T-helper 2 cell treated with Interferon-gamma antibody and Interleukin-4, amounts not matched to agents 5 μg/mL and 100 μg/mL, for 36 hours (primary cell): ENCODE measurements around the gene TYROBP.
"Not testable (repeated sequence)": the region's sequence is repeated elsewhere in the genome, so short reads cannot be mapped to it uniquely, and the experiment has no call there.

Source experiments
- DNase-seq: peaks from one replicate; pipeline ENCODE4 v3.0.0; 2021; ENCODE audit warnings: low spot score
- H3K27ac Mint-ChIP-seq: one replicate; pipeline ENCODE4 v1.8.0; 2021; ENCODE audit warnings: mild to moderate bottlenecking, mixed read lengths
- H3K27me3 Mint-ChIP-seq: one replicate; pipeline ENCODE4 v1.8.0; 2021; ENCODE audit warnings: low read depth, mixed read lengths
- H3K36me3 Mint-ChIP-seq: one replicate; pipeline ENCODE4 v1.8.0; 2021; ENCODE audit warnings: low read depth, mixed read lengths
- H3K4me1 Mint-ChIP-seq: one replicate; pipeline ENCODE4 v1.8.0; 2021; ENCODE audit warnings: low read depth, mixed read lengths
- H3K4me3 Mint-ChIP-seq: one replicate; pipeline ENCODE4 v1.8.0; 2022; ENCODE audit warnings: mild to moderate bottlenecking, moderate library complexity, mixed read lengths
- H3K9me3 Mint-ChIP-seq: one replicate; pipeline ENCODE4 v1.8.0; 2021; ENCODE audit warnings: mixed read lengths

TYROBP gene

DNA sequence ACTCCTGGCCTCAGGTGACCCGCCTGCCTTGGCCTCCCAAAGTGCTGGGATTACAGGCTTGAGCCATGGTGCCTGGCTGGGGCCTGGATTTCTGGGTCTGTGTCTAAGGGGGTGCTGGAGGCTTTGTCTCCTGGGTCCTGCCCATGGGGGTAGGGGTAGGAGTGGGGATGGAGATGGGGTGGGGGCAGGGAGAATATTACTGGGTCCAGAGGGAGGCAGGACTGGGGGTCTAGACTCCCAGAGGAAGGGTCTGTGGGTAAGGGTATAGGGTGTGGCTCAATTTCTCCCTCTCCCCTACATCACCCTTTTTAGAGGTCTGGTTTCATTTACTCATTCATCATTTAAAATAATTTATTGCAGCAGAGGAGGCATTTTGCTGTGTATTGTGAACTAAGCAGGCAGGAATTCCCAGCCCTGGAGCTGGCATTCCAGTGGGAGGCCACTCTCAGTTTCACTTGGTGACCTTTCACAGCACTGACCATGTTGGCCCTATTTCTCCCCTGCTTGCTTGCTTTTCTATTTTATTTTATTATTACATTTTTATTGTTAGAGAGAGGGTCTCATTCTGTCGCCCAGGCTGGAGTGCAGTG lies 6.9 kb downstream of the TYROBP start:
- peaks cover 28% of the 10 kb centered on the region for H3K36me3 Mint-ChIP-seq
- peaks cover 40% of the 10 kb centered on the region for H3K4me1 Mint-ChIP-seq
- H3K4me3 Mint-ChIP-seq: peak overlapping the region; percentile 89
- peak overlapping the region; percentile 96 for H3K27ac Mint-ChIP-seq
- DNase-seq: no peak
- H3K27me3 Mint-ChIP-seq: no peaks in the 10 kb centered on the region
- no peaks in the 10 kb centered on the region for H3K9me3 Mint-ChIP-seq

DNA sequence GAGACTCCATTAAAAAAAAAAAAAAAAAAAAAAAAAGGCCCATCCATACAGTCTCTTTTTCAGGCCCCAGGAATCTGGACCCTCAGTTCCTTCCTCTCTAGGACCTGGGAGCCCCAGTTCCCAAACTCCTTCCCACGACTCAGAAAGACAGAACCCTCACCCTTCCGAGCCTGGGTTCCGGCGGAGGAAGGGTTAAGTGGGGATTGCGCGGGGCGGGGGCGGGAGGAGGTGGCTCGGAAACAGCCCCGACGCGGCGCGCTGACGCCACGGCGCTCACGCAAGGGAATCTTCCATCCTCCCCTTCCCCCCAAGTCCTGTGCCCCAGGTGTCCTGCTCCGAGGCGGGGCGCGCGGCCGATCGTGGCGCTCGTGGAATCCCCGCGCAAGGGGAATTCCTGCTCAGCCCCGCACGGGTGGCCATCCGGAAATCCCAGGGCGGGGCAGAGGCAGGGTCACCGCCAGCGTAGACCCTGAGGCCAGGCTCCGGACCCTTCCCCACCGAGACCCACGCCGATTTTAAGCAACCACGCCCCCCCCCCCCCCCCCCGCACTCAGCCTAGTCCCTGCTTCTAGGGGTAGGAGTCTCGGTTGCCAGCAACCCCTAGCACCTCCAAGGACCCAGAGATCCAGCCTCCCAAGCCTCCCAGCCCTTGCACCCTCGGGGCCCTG lies 8.4 kb downstream of the TYROBP start:
- no peaks in the 10 kb centered on the region for H3K9me3 Mint-ChIP-seq
- peak overlapping the region; percentile 99 for H3K27ac Mint-ChIP-seq
- H3K4me3 Mint-ChIP-seq: peak overlapping the region; percentile 89
- DNase-seq: peak; percentile 86
- peaks cover 34% of the 10 kb centered on the region for H3K4me1 Mint-ChIP-seq
- no peaks in the 10 kb centered on the region for H3K27me3 Mint-ChIP-seq
- peaks cover 37% of the 10 kb centered on the region for H3K36me3 Mint-ChIP-seq

DNA sequence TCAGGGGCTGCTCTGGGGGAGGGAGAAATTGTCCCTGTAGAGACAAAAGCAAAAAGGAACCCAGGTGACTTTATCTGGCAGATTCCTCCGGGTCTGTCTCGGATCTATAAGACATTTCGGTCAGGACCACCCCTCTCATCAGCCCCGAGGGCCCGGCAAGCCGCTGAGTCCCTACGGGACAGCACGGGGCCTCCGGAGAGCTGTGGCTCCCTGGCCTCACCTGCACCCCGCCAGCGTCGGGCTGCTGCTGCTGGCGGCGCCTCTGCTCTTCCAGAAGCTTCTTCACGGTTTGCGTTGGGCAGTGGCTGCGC lies 9.6 kb downstream of the TYROBP start:
- H3K27ac Mint-ChIP-seq: peak overlapping the region; percentile 99
- H3K4me1 Mint-ChIP-seq: peaks cover 24% of the 10 kb centered on the region
- peak overlapping the region; percentile 89 for H3K4me3 Mint-ChIP-seq
- no peaks in the 10 kb centered on the region for H3K9me3 Mint-ChIP-seq
- peaks cover 35% of the 10 kb centered on the region for H3K36me3 Mint-ChIP-seq
- no peaks in the 10 kb centered on the region for H3K27me3 Mint-ChIP-seq
- no peak for DNase-seq

DNA sequence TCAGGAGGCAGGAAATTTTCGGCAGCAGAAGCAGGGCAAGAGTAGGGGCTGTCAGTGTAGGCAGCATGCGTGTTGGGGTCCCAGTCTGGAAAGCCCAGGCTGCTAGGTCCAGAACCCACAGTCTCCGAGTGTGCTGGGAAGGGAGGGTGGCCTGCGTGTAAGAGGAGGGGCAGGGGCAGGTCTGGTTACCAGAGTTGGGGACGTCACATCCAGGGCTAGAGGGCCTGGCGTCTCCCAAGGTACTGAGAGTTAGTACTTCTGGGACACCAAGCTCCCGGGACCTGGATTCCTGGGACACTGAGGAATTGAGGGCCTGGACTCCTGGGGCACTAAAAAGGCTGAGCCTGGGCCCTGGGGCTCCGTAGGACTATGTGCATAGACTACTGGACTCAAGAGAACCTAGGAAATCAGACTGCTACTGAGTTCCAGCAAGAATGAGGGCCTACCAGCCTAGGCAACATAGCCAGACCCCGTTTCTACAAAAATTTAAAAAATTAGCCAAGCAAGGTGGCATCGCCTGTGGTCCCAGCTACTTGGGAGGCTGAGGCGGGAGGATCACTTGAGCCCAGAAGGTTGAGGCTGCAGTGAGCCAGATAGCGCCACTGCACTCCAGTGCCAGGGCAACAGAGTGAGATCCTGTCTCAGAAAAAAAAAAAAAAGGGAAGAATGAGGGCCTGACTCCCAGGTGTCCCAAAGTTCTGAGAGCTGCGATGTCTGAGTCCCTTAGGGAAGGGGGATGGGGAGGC lies 10.2 kb downstream of the TYROBP start:
- DNase-seq: no peak
- Mint-ChIP-seq H3K27me3 (no peaks in the 10 kb centered on the region), H3K36me3 (peaks cover 36% of the 10 kb centered on the region), H3K4me3 (peak overlapping the region; percentile 89), H3K27ac (peak overlapping the region; percentile 74), H3K4me1 (peaks cover 18% of the 10 kb centered on the region), H3K9me3 (no peaks in the 10 kb centered on the region)

DNA sequence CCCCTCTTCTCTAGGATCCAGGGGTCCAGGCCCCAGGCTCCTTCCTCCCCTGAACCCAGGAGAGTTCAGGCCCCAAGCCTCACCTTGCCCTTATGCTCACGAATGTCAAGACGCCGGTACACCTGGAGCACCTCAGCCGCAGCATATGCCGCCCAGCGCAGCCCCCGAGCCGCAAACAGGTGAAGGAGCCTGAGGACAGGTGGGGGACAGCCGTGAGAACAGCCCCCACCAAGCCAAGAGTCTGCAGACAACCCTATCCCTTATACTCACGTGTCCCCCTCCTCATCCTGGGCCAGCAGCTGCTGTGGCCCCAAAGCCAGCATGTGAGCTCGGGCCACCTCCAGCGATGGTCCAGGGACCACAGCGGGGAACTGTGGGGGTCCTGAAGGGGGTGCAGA lies 11.5 kb downstream of the TYROBP start:
- no peaks in the 10 kb centered on the region for H3K27me3 Mint-ChIP-seq
- peaks cover 10% of the 10 kb centered on the region for H3K4me1 Mint-ChIP-seq
- no peak overlapping the region for H3K27ac Mint-ChIP-seq
- peaks cover 41% of the 10 kb centered on the region for H3K36me3 Mint-ChIP-seq
- no peaks in the 10 kb centered on the region for H3K9me3 Mint-ChIP-seq
- DNase-seq: no peak
- no peak overlapping the region for H3K4me3 Mint-ChIP-seq

DNA sequence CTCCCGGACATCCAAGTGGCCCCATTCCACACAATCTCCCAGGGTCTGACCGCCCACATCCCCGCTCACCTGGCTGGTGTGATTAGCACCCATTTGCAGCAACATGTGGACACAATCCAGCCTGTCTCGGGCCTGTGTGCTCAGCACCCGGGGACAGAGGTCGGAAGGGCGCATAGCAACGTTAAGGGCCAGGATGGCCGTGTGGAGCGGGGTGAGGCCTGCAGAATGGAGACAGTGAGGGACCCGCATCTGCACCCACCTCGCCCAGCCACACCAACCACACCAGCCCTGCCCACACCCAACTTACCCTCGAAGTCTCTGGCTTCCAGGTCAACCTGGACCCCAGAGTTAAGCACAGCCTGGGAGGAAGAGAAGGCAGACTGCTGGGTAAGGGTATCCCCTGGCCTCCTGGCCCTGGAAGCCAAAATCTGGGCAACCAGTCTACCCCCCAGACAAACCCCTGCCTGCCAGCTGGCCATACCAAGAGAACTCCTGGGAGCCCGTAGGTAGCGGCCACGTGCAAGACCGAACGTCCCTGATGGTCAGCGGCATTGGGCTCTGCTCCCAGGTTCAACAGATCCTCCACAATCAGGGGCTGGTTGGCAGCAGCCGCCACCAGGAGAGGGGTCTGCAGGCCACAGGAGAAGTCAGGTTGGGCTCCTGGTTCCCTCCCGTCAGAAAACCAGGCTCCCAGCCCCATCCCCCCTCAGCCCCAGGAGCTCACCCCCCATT lies 12.0 kb downstream of the TYROBP start:
- peaks cover 45% of the 10 kb centered on the region for H3K36me3 Mint-ChIP-seq
- DNase-seq: no peak
- no peaks in the 10 kb centered on the region for H3K27me3 Mint-ChIP-seq
- H3K9me3 Mint-ChIP-seq: no peaks in the 10 kb centered on the region
- H3K4me1 Mint-ChIP-seq: peaks cover 9% of the 10 kb centered on the region
- peak overlapping the region; percentile 2 for H3K4me3 Mint-ChIP-seq
- peak overlapping the region; percentile 3 for H3K27ac Mint-ChIP-seq

DNA sequence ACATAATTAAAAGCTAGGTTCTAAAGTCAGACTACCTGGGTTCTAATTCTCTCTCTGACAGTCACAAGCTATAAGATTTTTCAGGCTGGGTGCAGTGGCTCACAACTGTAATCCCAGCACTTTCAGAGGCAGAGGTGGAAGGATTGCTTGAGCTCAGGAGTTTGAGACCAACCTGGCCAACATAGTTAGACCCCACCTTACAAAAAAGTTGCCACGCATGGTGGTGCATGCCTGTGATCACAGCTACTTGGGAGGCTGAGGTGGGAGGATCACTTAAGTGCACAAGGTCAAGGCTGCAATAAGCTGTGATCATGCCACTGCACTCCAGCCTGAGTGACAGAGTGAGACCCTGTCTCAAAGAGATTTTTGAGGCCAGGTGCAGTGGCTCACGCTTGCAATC lies 13.8 kb downstream of the TYROBP start:
- Mint-ChIP-seq H3K4me1 (peaks cover 9% of the 10 kb centered on the region), H3K27ac (no peak overlapping the region), H3K27me3 (no peaks in the 10 kb centered on the region), H3K9me3 (no peaks in the 10 kb centered on the region), H3K36me3 (peaks cover 58% of the 10 kb centered on the region), H3K4me3 (no peak overlapping the region)
- DNase-seq: no peak

DNA sequence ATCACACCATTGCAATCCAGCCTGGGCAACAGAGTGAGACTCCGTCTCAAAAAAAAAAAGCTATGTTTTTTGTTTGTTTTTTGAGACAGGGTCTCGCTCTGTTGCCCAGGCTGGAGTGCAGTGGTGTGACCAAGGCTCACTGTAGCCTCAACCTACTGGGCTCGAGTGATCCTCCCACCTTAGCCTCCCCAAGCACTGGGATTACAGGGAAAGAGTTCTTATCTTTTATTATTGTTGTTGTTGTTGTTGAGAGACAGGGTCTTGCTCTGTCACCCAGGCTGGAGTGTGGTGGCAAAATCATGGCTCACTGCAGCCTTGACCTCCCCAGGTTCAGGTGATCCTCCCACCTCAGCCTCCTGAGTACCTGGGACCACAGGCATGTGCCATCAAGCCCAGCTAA lies 16.3 kb downstream of the TYROBP start:
- H3K4me3 Mint-ChIP-seq, H3K9me3 Mint-ChIP-seq, DNase-seq, H3K27ac Mint-ChIP-seq, H3K27me3 Mint-ChIP-seq, H3K4me1 Mint-ChIP-seq: not testable (repeated sequence)
- peaks cover 59% of the 10 kb centered on the region for H3K36me3 Mint-ChIP-seq

DNA sequence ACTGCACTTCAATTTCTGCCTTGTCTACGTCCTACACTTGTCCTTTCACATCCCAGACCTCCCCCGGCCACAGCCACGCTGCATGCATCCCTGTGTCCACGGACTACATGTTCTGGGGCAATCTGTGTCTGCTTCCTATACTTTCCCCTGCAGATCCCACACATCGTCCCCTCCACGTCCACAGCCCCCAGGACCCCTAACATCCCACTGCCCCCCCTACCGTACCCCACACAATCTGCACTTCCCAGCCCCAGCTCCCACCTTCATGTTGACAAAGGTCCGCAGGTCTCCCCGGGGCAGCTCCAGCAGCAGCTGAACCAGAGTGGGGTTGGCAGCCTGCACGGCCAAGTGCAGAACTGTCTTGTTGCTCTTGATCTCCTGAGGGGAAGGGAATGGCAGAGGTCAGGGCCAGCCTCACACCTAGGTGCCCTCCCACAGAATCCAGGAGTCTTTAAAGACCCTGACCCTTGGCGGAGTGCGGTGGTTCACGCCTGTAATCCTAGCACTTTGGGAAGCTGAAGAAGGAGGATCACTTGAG lies 17.9 kb downstream of the TYROBP start:
- H3K9me3 Mint-ChIP-seq: no peaks in the 10 kb centered on the region
- DNase-seq: no peak

DNA sequence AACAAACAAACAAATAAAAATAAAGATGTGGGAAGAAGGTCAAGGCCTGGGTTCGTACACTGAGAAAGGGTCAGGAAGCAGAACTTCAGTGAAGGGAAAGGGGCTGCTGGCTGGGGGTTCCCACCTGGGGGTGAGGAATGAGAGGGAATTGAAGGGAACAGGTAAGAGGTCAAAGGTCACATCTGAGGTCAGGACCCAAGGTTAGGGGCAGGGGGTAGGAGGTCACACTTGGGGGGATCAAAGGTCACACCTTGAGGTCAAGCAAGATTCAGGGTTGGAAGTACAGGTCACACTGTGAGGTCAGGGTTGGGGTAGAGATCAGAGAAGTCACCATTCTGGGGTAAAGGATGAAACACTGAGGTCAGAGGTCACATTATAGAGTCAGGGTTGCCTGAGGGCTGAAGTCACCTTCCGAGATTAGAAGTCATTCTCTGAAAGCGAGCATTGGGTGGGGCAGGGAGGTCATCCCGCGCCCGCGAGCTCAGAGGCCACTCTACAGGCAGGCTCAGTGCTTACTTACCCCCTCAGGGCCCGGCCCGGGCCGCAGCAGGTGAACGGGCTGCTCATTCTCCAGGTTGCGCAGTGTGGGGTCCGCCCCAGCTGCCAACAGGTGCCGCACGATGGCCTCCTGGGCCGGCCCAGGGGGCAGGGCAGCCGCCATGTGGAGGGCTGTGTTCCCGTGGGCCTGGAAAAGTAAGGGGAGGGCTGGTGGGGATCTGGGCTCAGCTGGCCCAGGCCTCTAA lies 18.6 kb downstream of the TYROBP start:
- H3K9me3 Mint-ChIP-seq: no peaks in the 10 kb centered on the region
- no peaks in the 10 kb centered on the region for H3K4me1 Mint-ChIP-seq
- peaks cover 57% of the 10 kb centered on the region for H3K36me3 Mint-ChIP-seq
- no peak for DNase-seq
- no peak overlapping the region for H3K4me3 Mint-ChIP-seq
- H3K27me3 Mint-ChIP-seq: no peaks in the 10 kb centered on the region
- H3K27ac Mint-ChIP-seq: peak overlapping the region; percentile 8

More for the DNA sequence above, 17.9 kb downstream of the TYROBP start:
- H3K36me3 Mint-ChIP-seq: peaks cover 59% of the 10 kb centered on the region
- no peak overlapping the region for H3K4me3 Mint-ChIP-seq
- H3K27me3 Mint-ChIP-seq: no peaks in the 10 kb centered on the region
- H3K4me1 Mint-ChIP-seq: no peaks in the 10 kb centered on the region
- no peak overlapping the region for H3K27ac Mint-ChIP-seq

DNA sequence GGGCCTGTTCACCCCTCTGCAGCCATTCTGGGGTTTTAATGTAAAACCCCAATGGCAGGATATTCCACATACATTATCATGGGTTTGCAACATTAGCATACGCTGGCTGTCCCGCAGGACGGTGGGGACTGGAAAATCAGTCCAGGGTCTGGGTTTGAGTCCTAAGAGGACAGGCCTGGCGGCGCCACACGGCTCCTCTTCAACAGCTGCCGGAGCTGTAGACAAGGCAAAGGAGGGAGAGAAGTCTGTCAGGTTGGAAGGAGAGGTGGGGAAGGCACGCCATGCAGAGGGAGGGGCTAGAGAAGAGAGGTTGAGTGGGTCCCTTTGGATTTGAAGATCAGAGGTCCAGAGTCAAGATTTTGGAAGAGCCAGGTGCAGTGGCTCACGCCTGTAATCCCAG lies 19.7 kb downstream of the TYROBP start:
- peak overlapping the region; percentile 39 for H3K27ac Mint-ChIP-seq
- H3K9me3 Mint-ChIP-seq: no peaks in the 10 kb centered on the region
- no peaks in the 10 kb centered on the region for H3K27me3 Mint-ChIP-seq
- peaks cover 57% of the 10 kb centered on the region for H3K36me3 Mint-ChIP-seq
- no peaks in the 10 kb centered on the region for H3K4me1 Mint-ChIP-seq
- no peak for DNase-seq
- no peak overlapping the region for H3K4me3 Mint-ChIP-seq

DNA sequence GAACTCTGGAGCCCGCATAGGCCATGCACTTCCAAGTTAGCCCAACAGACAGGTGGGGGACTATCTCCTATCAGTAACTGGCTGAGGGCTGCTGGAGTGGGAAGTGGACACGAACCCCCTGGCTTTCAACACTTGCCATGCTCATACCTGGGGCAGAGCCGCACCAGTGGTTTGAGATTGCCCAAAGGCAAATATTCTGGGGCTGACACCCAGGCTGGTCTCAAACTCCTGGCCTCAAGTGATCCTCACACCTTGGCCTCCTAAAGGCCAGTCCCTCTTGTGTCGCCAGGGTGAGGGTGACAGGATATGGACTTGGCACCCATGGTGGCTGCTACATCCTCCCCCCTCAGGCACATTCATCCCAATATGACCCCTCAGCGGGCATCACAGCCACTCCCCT lies 20.9 kb downstream of the TYROBP start:
- no peak for DNase-seq
- H3K4me3 Mint-ChIP-seq: no peak overlapping the region
- peaks cover 3% of the 10 kb centered on the region for H3K4me1 Mint-ChIP-seq
- H3K36me3 Mint-ChIP-seq: peaks cover 48% of the 10 kb centered on the region
- no peaks in the 10 kb centered on the region for H3K9me3 Mint-ChIP-seq
- H3K27me3 Mint-ChIP-seq: no peaks in the 10 kb centered on the region
- H3K27ac Mint-ChIP-seq: no peak overlapping the region

DNA sequence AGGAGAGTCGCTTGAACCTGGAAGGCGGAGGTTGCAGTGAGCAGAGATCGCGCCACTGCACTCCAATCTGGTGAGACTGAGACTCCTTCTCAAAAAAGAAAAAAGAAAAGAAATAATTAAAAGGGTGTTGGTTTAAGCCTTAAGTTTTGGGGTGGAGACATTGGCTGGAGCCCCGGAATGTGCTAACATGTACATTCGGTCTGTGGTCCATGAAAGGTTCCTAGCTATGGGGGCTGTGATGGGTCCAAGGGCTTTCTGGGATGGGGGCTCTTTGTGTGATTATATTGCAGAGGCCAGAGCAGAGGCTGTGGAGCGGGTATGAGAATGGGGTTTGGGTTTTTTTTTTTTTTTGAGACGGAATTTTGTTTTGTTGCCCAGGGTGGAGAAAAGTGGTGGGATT lies 22.2 kb downstream of the TYROBP start:
- Mint-ChIP-seq H3K27ac (no peak overlapping the region), H3K9me3 (no peaks in the 10 kb centered on the region), H3K36me3 (peaks cover 42% of the 10 kb centered on the region), H3K4me3 (no peak overlapping the region), H3K27me3 (no peaks in the 10 kb centered on the region), H3K4me1 (peaks cover 4% of the 10 kb centered on the region)
- no peak for DNase-seq
